KOPT-K1 (cell line): ENCODE data around the gene ITM2B.

ENCODE experiments used
- H3K27ac ChIP-seq: fragments of 200-600 bp; sonication (generic); 2 replicates; pipeline ENCODE4 v1.5.1; 2016; ENCODE audit warnings: antibody characterized with exemption, mild to moderate bottlenecking, low read depth, low read length; ENCODE audit not compliant: poor library complexity, severe bottlenecking
- H3K36me3 ChIP-seq: fragments of 200-600 bp; sonication (generic); 2 replicates; pipeline ENCODE4 v1.5.1; 2017; ENCODE audit warnings: antibody characterized with exemption, mild to moderate bottlenecking, low read length, moderate library complexity; ENCODE audit not compliant: insufficient read depth
- H3K9me3 ChIP-seq: fragments of 200-600 bp; sonication (generic); 2 replicates; pipeline ENCODE4 v1.5.1; 2017; ENCODE audit warnings: antibody characterized with exemption, low read length, mild to moderate bottlenecking; ENCODE audit not compliant: insufficient read depth, poor library complexity, severe bottlenecking

Gene ITM2B

GRCh38 chr13:48264058-48264457 lies 31.1 kb downstream of the ITM2B start:
- no peak overlapping the region for H3K27ac ChIP-seq
- peaks cover 96% of the 10 kb centered on the region for H3K36me3 ChIP-seq
- H3K9me3 ChIP-seq = no peaks in the 10 kb centered on the region

- no peak overlapping the region for H3K27ac ChIP-seq
- H3K36me3 ChIP-seq = peaks cover 96% of the 10 kb centered on the region
- H3K9me3 ChIP-seq = no peaks in the 10 kb centered on the region
These were observed 32.3 kb downstream of the ITM2B start for GRCh38 chr13:48265217-48265815.

GRCh38 chr13:48266150-48266549 lies 33.1 kb downstream of the ITM2B start:
- Histone ChIP-seq H3K9me3 (no peaks in the 10 kb centered on the region), H3K36me3 (peaks cover 93% of the 10 kb centered on the region), H3K27ac (no peak overlapping the region)

DNA sequence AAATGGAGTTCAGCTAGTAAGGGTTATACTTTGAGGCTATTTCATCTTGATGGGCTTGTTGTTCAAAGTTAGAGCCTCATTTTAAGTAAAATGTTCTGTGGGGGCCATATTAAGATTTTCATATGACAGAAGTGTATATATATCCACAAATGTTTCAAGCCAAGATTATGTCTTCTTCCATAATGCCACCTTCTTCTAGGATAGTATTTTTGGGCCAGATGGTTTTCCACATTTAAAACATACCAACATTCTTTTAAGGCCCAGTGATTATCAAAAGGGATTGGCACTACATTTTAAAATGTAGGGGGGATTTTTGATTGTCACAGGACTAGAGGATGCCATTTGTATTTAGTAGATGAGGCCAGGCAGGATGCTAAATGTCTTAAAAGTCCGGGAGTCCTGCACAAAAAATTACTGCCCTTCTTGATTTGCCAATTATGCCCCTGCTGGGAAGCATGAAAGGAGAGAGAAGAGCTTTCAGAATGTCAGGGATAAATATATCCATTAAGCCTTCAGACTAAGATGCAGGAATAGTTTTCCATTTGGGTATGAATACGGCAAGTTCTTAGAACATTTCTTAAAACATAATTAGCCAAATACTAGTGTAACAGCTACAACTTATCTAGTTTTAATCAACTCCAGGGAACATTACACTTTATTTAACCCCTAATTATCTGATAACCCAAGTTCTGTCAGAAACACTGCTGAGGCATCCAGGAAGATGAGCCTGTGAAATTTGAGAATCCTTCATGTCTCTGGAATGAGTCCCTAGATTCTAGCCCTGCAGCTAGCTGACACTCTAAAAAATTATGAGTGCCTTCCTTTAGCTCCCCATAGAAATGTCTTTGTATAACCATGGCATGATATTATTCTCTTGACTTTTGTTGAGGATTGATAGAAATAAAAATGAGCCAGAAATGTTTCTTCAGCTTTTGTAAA lies 34.0 kb downstream of the ITM2B start:
- no peak overlapping the region for H3K27ac ChIP-seq
- no peaks in the 10 kb centered on the region for H3K9me3 ChIP-seq
- H3K36me3 ChIP-seq = peaks cover 84% of the 10 kb centered on the region

DNA sequence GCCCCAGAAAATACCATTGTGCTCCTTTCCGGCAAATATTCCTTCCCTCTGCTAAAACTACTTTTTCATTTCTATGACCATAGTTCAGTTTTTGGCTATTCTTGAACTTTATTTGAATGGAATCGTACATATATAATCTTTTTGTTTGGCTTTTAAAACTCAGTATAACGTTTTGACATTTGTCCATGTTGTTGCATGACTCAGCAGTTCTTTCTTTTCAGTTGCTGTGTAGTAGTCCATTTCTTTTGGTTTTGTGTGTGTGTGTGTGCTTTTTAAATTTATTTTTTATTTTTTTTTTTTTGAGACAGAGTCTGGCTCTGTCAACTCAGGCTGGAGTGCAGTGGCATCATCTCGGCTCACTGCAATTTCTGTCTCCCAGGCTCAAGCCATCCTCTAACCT lies 35.0 kb downstream of the ITM2B start:
- Histone ChIP-seq H3K27ac (no peak overlapping the region), H3K9me3 (no peaks in the 10 kb centered on the region)

DNA sequence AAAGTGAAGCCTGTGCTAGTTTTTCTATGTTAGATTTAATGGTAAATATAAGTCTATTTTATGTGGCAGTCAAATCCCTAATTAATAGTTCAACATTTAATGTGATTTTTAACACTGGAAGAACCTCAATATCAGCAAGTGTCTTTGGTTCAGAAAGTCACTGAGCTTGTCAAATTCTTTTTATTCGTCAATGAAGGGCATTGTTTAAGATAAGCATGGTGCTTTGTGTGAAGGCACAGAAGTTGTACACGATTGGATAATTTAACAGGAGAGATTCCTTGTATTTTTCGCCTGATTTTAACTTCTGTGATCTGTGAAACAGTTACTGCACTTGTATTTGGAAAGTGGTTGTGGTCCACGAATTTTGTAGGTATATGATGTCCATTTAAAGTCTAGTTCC lies 40.3 kb downstream of the ITM2B start:
- H3K27ac ChIP-seq = no peak overlapping the region
- no peaks in the 10 kb centered on the region for H3K9me3 ChIP-seq
- H3K36me3 ChIP-seq = peaks cover 30% of the 10 kb centered on the region

More for the DNA sequence above, 35.0 kb downstream of the ITM2B start:
- peaks cover 74% of the 10 kb centered on the region for H3K36me3 ChIP-seq

DNA sequence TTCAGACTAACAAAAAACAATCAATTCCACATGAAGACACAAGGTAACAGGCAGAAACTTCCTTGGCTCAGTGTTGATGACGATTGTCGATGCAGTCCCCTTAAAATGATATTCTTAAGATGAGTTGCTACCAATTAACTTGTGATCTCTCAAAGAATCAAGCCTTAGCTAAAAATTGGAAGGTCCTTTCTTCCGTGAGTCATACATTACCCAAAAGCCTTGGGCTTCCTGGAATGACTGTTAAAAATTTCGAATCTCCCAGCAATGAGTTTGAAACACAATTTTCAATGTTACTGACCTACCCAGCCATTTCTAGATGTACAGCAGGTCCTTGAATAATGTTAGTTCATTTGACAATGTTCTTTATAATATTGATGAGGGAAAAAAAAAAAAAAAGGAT lies 42.5 kb downstream of the ITM2B start:
- no peaks in the 10 kb centered on the region for H3K9me3 ChIP-seq
- peaks cover 8% of the 10 kb centered on the region for H3K36me3 ChIP-seq
- H3K27ac ChIP-seq = no peak overlapping the region

- Histone ChIP-seq H3K9me3 (no peaks in the 10 kb centered on the region), H3K27ac (no peak overlapping the region), H3K36me3 (peaks cover 2% of the 10 kb centered on the region; the same call in 1 of the 2 replicates)
These were observed 45.8 kb downstream of the ITM2B start for GRCh38 chr13:48278806-48279205.

DNA sequence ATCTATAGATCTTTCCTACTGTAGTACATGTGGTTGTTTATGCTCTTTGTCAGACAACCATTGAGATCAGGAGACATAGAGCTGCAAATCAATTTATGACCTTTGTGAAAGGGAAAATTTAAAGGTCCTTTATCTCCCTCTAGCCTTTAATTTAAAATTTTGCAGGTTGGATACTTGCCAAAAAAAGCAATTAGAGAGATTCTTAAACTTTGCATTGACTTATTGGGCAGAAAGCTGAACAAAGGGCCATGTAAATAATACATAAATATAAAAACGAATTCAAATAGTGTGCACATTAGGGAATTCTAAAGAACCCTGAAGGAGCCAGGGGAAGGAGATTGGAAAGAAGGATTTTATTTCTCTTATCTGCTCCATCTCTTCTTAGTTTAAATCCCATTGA lies 48.5 kb downstream of the ITM2B start:
- H3K27ac ChIP-seq = no peak overlapping the region
- H3K9me3 ChIP-seq = no peaks in the 10 kb centered on the region
- no peaks in the 10 kb centered on the region for H3K36me3 ChIP-seq

DNA sequence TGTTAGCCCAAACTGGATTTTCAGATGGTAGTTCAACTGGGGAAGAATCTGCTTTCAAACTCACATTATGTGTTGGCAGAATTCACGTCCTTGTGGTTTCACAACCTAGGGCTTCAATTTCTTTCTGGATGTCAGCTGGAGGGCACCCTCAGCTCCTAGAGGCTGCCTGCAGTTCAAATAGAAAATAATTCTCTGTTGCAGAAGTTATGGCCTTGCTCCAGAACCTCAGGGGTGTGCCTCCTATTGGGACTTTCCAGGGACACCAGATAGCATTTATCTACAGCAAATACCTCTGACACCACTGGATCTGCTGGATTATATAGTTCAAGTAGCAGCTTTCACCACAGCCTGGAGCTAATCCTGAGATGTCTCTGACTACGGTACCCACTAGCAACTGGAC lies 58.7 kb downstream of the ITM2B start:
- no peaks in the 10 kb centered on the region for H3K9me3 ChIP-seq
- H3K27ac ChIP-seq = no peak overlapping the region

DNA sequence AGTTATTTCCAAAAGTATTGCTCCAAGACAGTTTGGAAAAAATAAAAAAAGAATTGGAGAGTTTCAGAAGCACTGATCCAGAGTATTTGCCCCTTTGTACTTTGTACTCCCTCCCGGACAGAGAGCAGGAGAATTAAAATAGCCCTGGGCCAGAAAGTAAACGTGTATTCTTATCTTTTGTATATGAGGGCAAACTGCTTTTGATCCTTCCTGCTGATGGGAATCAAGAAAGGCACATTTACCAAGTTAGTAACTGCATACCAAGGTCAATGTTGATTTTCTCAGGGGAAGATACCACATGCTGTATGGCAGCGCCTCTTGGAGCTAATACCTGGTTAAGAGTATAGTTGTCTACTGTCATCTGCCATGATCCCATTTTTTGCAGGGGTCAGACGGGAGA lies 59.6 kb downstream of the ITM2B start:
- no peaks in the 10 kb centered on the region for H3K9me3 ChIP-seq
- no peaks in the 10 kb centered on the region for H3K36me3 ChIP-seq

More for the DNA sequence above, 58.7 kb downstream of the ITM2B start:
- no peaks in the 10 kb centered on the region for H3K36me3 ChIP-seq

GRCh38 chr13:48294653-48295052 lies 61.6 kb downstream of the ITM2B start:
- H3K36me3 ChIP-seq = no peaks in the 10 kb centered on the region
- H3K9me3 ChIP-seq = no peaks in the 10 kb centered on the region
- no peak overlapping the region for H3K27ac ChIP-seq

More for the DNA sequence above, 59.6 kb downstream of the ITM2B start:
- no peak overlapping the region for H3K27ac ChIP-seq

- Histone ChIP-seq H3K27ac (peak overlapping the region; percentile 97), H3K36me3 (no peaks in the 10 kb centered on the region), H3K9me3 (no peaks in the 10 kb centered on the region)
These were observed 62.3 kb downstream of the ITM2B start for GRCh38 chr13:48295271-48295670.

DNA sequence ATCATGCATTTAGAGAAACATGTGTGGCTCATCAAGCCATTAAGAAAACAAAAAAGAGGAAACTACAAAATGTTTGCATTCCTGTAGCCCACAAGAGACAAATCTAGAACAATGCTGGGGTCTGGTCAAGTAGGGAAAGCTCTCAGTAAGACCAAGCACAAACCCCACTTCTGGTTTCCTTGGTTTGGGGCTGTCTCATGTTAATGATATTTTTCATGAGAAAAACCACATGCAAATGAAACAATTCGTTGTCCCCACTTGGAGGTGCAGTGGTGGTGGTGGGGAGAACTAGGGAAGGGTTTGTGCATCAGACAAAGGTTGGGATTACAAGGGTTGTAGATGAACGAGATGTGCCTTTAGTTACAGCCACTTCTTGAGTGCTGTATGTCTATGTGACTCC lies 63.5 kb downstream of the ITM2B start:
- no peaks in the 10 kb centered on the region for H3K36me3 ChIP-seq
- H3K9me3 ChIP-seq = no peaks in the 10 kb centered on the region
- peak overlapping the region; percentile 97 for H3K27ac ChIP-seq

GRCh38 chr13:48297131-48297786 lies 64.3 kb downstream of the ITM2B start:
- H3K36me3 ChIP-seq = no peaks in the 10 kb centered on the region
- no peaks in the 10 kb centered on the region for H3K9me3 ChIP-seq
- H3K27ac ChIP-seq = peak overlapping the region; percentile 97
